HG03571 (cell line): Measurements from ENCODE around the gene KLHDC8A.
"Not testable (repeated sequence)": the region's sequence is repeated elsewhere in the genome, so short reads cannot be mapped to it uniquely, and the experiment has no call there.

Experiments
- ATAC-seq: cut with Tn5 transposase; IDR thresholded peaks from one replicate; pipeline ENCODE4 v1.9.1; 2021; ENCODE audit not compliant: unreplicated experiment

The KLHDC8A gene

GRCh38 chr1:205371871-205372660 lies 15.3 kb upstream of the KLHDC8A start:
- no peak for ATAC-seq

GRCh38 chr1:205370780-205371179 lies 14.1 kb upstream of the KLHDC8A start:
- ATAC-seq = no peak

GRCh38 chr1:205369701-205370123 lies 13.0 kb upstream of the KLHDC8A start:
- ATAC-seq = no peak

GRCh38 chr1:205368478-205368877 lies 11.8 kb upstream of the KLHDC8A start:
- ATAC-seq = no peak

- no peak for ATAC-seq
Measured at GRCh38 chr1:205365945-205366463, 9.3 kb upstream of the KLHDC8A start.

- not testable (repeated sequence) for ATAC-seq
Measured at GRCh38 chr1:205365086-205365485, 8.4 kb upstream of the KLHDC8A start.

- no peak for ATAC-seq
Measured at GRCh38 chr1:205360891-205361290, 4.2 kb upstream of the KLHDC8A start.

GRCh38 chr1:205359771-205360565 lies 3.2 kb upstream of the KLHDC8A start:
- no peak for ATAC-seq

- no peak for ATAC-seq
Measured at GRCh38 chr1:205358579-205358978, 1.9 kb upstream of the KLHDC8A start.

GRCh38 chr1:205357567-205357966 lies 845 bp upstream of the KLHDC8A start:
- ATAC-seq = no peak

- ATAC-seq = no peak
Measured at GRCh38 chr1:205355075-205355453, 1.7 kb downstream of the KLHDC8A start.

- no peak for ATAC-seq
Measured at GRCh38 chr1:205354259-205355074, 2.3 kb downstream of the KLHDC8A start.

GRCh38 chr1:205353612-205354011 lies 3.1 kb downstream of the KLHDC8A start:
- ATAC-seq = no peak

GRCh38 chr1:205353191-205353590 lies 3.5 kb downstream of the KLHDC8A start:
- ATAC-seq = no peak

GRCh38 chr1:205351984-205352713 lies 4.6 kb downstream of the KLHDC8A start:
- no peak for ATAC-seq

- no peak for ATAC-seq
Measured at GRCh38 chr1:205350691-205351141, 6.0 kb downstream of the KLHDC8A start.

GRCh38 chr1:205350124-205350523 lies 6.6 kb downstream of the KLHDC8A start:
- no peak for ATAC-seq

- ATAC-seq = no peak
Measured at GRCh38 chr1:205348554-205349487, 7.9 kb downstream of the KLHDC8A start.

- no peak for ATAC-seq
Measured at GRCh38 chr1:205346956-205347574, 9.7 kb downstream of the KLHDC8A start.
